ENCODE data around the gene BHLHE40.

DNA sequence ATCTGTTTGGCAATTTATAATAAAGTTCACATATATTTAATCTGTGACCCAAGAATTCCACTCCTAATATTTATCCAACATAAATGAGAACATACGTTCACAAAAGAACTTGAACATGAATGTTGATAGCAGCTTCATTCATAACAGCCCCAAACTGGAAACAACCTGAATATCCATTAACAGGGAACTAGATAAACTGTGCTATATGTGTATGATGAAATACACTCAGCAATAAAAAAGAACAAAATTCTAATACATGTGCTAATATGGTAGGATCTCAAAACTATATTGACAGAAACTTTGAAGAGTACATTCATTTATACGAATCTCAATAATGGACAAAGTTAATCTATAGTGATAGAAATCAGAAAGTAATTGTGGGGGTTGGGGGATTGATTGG is 5.1 kb upstream of the BHLHE40 start:
- no peak for TF ChIP-seq POLR2A (IDR thresholded peaks at IDR 0.05)
- TF ChIP-seq, protein P1, sequence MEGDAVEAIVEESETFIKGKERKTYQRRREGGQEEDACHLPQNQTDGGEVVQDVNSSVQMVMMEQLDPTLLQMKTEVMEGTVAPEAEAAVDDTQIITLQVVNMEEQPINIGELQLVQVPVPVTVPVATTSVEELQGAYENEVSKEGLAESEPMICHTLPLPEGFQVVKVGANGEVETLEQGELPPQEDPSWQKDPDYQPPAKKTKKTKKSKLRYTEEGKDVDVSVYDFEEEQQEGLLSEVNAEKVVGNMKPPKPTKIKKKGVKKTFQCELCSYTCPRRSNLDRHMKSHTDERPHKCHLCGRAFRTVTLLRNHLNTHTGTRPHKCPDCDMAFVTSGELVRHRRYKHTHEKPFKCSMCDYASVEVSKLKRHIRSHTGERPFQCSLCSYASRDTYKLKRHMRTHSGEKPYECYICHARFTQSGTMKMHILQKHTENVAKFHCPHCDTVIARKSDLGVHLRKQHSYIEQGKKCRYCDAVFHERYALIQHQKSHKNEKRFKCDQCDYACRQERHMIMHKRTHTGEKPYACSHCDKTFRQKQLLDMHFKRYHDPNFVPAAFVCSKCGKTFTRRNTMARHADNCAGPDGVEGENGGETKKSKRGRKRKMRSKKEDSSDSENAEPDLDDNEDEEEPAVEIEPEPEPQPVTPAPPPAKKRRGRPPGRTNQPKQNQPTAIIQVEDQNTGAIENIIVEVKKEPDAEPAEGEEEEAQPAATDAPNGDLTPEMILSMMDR (IDR thresholded peaks at IDR 0.05 in 4 of 5, conservative IDR thresholded peaks at IDR 0.05 in 1 of 5) = no peak
